IMR-90 (cell line): ENCODE results near the gene SHC2.

Source experiments
- BHLHE40 ChIP-seq: fragments of 150-350 bp; IDR thresholded peaks from 2 replicates; pipeline ENCODE4 v1.6.1; 2016; ENCODE audit warnings: mild to moderate bottlenecking, low read depth, low read length
- CEBPB ChIP-seq: IDR thresholded peaks from 2 replicates; pipeline ENCODE4 v1.6.1; 2012; ENCODE audit warnings: low read depth, low read length, improper control_type of control experiment
- CHD1 ChIP-seq: IDR thresholded peaks from 2 replicates; pipeline ENCODE4 v1.6.1; 2012; ENCODE audit warnings: low read depth, low read length, improper control_type of control experiment
- CTCF ChIP-seq: conservative IDR thresholded peaks from 2 replicates; pipeline ENCODE4 v1.5.1; 2012; ENCODE audit warnings: mild to moderate bottlenecking, low read depth, low read length, improper control_type of control experiment
- ELK1 ChIP-seq: fragments of 150-350 bp; IDR thresholded peaks from 2 replicates; pipeline ENCODE4 v1.6.1; 2016; ENCODE audit warnings: low read depth, mild to moderate bottlenecking, low read length, moderate library complexity, borderline replicate concordance
- MAZ ChIP-seq: IDR thresholded peaks from 2 replicates; pipeline ENCODE4 v1.6.1; 2012; ENCODE audit warnings: low read depth, mild to moderate bottlenecking, low read length, improper control_type of control experiment, moderate library complexity, borderline replicate concordance
- MXI1 ChIP-seq: IDR thresholded peaks from 2 replicates; pipeline ENCODE4 v1.6.1; 2012; ENCODE audit warnings: low read depth, mild to moderate bottlenecking, low read length, moderate library complexity, borderline replicate concordance
- NFE2L2 ChIP-seq: fragments of 150-350 bp; IDR thresholded peaks from 2 replicates; pipeline ENCODE4 v1.6.1; 2016; ENCODE audit warnings: low read depth, mild to moderate bottlenecking, low read length
- POLR2A ChIP-seq: IDR thresholded peaks from 2 replicates; pipeline ENCODE4 v1.6.1; 2012; ENCODE audit warnings: mild to moderate bottlenecking, low read depth, low read length
- RAD21 ChIP-seq: IDR thresholded peaks from 2 replicates; pipeline ENCODE4 v1.6.1; 2012; ENCODE audit warnings: low read length, improper control_type of control experiment
- RCOR1 ChIP-seq: IDR thresholded peaks from 2 replicates; pipeline ENCODE4 v1.6.1; 2012; ENCODE audit warnings: mild to moderate bottlenecking, low read length, improper control_type of control experiment; ENCODE audit not compliant: insufficient replicate concordance
- SMC3 ChIP-seq: fragments of 150-350 bp; IDR thresholded peaks from 2 replicates; pipeline ENCODE4 v1.6.1; 2016; ENCODE audit warnings: low read depth, mild to moderate bottlenecking, antibody characterized with exemption, low read length, moderate library complexity
- USF2 ChIP-seq: fragments of 150-350 bp; IDR thresholded peaks from 2 replicates; pipeline ENCODE4 v1.6.1; 2017; ENCODE audit warnings: mild to moderate bottlenecking, antibody characterized with exemption, low read length, low read depth

GRCh38 chr19:467554-467953 lies 6.7 kb upstream of the SHC2 start:
- TF ChIP-seq CTCF (no peak), POLR2A (no peak), CEBPB (no peak), RAD21 (no peak), BHLHE40 (no peak), MXI1 (no peak), RCOR1 (no peak), SMC3 (no peak), ELK1 (no peak), CHD1 (no peak), MAZ (no peak), NFE2L2 (no peak), USF2 (no peak)
